SK-N-DZ (cell line): ENCODE measurements around the gene DTL.

Experiments
- DNase-seq: peaks from one replicate; pipeline ENCODE4 v3.0.0-alpha.2; 2015; ENCODE audit warnings: low spot score
- small RNA-seq, 2 experiments: library from RNA; depleted of rRNA; stranded (forward); fragments of <200 nt; gene quantifications; one replicate each; pipeline ENCODE3, GENCODE V24; 2014

Gene DTL

GRCh38 chr1:212127221-212127620 lies 91.7 kb downstream of the DTL start:
- DNase-seq, result no peak

DNA sequence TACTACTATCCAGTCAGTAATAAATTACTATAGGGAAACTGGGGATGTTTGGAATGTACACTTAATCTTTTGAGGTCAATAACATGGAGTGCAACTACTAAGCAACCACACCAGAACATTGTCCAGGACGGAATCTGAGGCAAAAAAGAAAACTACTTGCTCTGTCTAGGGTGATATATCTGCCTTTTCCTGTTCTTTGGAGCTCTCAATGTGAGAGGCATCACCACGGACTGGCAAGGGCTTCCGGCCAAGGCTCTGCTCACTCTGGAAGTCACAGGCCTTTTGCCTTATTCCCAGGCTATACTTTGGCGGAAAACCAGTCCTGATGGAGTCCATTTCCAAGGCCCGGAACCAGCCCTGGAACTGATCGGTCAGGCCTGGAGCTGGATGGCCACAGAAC lies 94.2 kb downstream of the DTL start:
- DNase-seq, result no peak

- no peak for DNase-seq
Measured at GRCh38 chr1:212132025-212132424, 96.5 kb downstream of the DTL start.

DNA sequence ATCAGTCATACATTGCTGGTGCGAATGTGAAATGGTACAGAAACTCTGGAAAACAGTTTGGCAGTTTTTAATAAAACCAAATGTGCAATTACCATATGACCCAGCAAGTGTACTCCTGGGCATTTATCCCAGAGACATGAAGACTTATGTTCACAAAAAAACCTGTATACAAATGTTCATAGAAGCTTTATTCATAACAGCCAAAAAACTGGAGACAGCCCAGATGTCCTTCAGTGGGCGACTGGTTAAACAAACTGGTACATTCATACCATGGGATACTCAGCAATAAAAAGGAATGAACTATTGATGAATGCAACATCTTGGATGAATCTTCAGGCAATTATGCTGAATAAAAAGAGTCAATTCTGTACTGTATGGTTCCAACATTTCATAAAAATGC lies 97.8 kb downstream of the DTL start:
- no peak for DNase-seq

DNA sequence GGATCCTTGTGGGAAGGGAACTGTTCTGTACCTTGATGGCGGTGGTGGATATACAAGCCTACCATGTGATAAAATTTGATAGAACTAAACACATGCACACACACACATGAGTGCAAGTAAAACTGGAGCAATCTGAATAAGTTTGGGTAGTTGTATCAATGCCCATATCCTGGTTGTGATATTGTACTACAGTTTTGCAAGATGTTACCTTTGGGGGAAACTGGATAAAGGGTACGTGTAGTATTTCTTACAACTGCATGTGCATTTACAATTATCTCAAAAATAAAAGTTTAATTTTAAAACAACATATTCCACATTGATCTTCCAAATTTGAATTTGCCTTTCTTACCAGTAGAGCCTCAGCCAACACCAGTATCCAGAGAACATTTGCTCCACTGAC lies 99.6 kb downstream of the DTL start:
- DNase-seq, result no peak

DNA sequence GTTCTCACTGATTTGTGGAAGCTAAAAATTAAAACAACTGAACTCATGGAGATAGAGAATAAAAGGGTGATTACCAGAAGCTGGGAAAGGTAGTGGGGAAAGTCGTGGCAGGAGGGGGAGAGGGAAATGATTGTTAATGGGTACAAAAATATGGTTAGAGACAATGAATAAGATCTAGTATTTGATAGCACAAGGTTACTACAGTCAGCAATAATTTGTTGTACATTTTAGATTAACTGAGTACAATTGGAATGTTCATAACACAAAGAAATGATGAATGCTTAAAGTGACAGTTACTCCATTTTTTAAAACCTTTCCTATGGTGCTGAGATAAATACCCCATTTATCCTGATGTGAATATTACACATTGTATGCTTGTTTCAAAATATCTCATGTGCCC lies 102.3 kb downstream of the DTL start:
- DNase-seq, result no peak

DNA sequence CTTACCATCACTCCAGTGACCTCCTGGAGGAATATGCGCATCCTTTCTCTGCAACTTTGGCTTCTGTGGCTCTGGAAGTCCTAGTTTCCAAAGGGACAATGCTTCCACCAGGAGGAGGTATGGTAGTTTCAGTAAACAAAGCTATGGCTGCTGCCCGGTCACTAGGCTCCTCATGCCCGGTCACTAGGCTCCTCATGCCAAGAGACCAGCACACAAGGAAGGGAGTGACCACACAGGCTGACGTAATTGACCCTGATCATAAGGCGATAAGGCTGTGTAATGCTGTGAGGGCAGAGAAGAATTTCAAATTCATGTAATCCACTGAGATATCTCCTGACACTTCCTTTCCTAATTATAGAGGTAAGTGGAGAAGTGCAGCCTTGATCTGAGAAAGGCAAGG lies 102.9 kb downstream of the DTL start:
- DNase-seq, result no peak

- DNase-seq, result no peak
Measured at GRCh38 chr1:212139526-212140135, 104.1 kb downstream of the DTL start.

GRCh38 chr1:212141404-212141803 lies 105.9 kb downstream of the DTL start:
- DNase-seq, result no peak

DNA sequence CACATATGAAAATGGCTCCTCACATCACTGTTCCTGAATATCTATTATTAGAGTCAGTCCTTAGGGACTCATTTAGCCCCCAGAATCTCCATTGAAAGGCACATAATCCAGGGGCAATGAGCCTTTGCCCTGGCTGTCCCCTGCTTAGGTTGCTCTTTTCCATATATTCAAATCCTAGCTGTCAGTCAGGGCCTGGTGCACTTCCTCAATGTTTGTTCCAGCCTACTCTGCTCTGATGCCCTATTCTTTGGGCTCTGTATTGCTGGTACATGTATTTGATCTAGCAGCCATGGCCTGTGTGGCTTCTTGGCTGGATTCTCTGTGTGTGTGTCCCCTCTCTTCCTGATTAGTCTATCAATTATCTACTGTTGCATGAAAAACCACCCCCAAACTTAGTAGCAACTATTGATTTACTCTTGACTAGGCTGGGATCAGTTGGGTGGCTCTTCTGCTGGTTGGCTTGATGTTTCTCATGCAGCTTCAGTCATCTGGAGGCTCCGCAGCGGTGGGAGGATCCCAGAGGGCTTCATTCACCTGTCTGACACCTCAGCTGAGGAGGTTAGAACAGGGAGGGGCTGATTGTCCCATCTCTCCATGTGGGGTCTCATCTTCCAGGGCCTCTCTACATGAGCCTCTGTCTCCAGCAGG lies 107.5 kb downstream of the DTL start:
- no peak for DNase-seq

- no peak for DNase-seq
Measured at GRCh38 chr1:212147581-212148033, 112.1 kb downstream of the DTL start.

GRCh38 chr1:212149566-212149965 lies 114.0 kb downstream of the DTL start:
- no peak for DNase-seq

DNA sequence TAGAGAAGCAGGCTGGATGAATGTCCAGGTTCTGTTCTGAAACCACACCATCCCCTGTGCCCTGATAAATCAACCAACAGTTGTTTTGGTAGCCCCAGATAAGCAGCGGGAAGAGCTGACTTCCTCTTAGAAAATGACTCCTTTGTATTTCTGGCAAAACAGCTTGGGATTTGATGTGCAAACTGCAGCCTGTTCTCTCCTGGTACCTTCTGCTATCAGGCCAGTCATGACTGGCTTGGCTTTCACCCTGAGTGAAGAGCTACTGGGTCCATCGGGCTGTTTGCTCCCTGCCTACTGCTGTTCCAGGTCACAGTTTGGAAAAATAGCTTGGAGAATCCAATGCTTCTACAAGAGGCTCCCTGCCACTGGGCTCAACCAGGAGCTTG lies 116.8 kb downstream of the DTL start:
- no peak for DNase-seq

DNA sequence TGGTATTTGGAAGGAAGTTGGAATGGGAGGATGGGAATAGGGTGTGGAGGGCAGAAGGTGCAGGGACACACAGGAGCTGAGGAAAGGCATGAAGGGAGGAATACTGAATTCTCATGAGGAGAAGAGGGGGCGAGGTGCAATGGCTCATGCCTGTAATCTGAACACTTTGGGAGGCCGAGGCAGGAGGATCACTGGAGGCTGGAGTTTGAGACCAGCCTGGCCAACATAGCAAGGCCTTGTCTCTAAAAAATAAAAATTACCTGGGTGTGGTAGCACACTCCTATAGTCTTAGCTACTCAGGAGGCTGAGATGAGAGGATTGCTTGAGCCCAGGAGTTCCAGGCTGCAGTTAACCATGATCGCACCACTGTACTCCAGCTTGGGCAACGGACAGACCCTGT lies 117.3 kb downstream of the DTL start:
- no peak for DNase-seq

DNA sequence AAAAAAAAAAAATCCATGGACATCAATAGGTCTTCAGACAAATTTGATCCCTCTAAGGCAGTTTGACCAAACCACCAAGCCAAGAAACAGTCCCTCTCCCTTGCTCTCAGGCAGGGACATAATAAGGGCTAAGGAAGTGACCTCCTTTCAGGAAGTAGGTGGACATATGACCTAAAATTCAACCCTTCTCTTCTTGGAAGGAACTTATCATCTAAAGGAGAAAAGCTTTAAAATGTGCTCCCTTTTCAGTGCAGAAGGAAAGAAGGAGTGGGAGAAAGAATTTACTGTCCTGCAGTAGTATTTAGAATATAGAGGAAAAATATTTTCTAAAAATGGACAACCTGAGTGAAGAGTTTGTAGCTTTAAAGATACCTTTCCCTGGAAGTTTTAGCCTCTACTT lies 118.1 kb downstream of the DTL start:
- DNase-seq, result no peak

Small RNA genes lying within 50 kb of the gene (small RNA-seq; reads per million reads assigned to genes)
- gene MIR3122, result 0 reads per million in 2 experiments
- 0 reads per million in 2 experiments for gene RF00568
- gene RN7SKP98, result 0 reads per million in 2 experiments
